HG03108 (cell line): ENCODE data around the gene PCSK6.
"Not testable (repeated sequence)": the region's sequence is repeated elsewhere in the genome, so short reads cannot be mapped to it uniquely, and the experiment has no call there.

Source experiments
- ATAC-seq: cut with Tn5 transposase; IDR thresholded peaks from one replicate; pipeline ENCODE4 v1.9.1; 2021; ENCODE audit warnings: moderate library complexity; ENCODE audit not compliant: unreplicated experiment

Gene PCSK6

DNA sequence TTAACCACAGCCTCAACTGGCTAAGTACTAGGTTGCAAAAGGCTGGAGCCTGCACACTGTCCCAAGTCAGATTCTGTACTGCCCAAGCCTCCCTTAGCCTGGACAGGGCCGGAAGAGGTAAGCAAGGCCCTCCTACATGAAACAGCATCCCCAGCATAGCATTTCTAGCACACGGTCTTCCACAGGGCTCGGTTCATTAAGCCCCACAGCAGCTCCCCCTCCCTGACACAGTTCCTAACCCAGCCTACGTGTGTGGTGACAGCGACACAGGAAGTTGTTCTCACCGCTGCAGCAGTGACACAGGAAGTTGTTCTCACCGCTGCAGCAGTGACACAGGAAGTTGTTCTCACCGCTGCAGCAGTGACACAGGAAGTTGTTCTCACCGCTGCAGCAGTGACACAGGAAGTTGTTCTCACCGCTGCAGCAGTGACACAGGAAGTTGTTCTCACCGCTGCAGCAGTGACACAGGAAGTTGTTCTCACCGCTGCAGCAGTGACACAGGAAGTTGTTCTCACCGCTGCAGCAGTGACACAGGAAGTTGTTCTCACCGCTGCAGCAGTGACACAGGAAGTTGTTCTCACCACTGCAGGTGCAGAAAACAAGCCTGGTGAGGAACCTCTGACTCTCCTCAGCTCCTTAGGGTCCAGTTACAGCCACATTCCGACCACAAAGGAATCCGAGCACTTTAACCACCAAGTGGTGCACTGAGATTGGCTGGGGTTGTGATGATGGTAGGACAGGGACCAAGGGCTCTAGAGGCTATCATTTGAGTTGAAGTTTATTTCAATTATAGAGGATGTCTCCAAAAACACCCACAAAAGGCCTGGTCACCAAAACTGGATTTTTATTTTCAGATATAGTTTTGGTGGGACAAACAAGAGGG, 155.4 kb downstream of the PCSK6 start:
- ATAC-seq: not testable (repeated sequence)

DNA sequence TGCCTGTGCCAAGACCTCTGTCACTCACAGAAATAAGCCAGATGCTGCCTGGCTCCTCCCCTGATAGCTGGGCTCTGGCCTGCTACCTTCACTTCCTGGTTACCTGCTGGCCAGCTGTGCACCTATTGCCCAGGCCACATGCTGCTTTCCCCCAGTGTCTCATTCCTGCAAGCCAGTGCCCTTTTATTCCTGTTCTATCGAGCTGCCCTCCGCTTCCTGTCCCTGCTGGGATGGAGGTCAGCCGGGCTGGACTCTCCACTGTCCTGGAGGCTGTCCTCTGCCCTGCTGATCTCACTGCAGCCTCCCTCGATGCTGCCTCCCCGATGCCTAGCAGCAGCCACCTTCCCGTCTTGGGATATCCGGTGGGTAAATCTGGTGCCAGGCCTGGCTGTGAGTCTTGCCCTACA, 157.4 kb downstream of the PCSK6 start:
- no peak for ATAC-seq

DNA sequence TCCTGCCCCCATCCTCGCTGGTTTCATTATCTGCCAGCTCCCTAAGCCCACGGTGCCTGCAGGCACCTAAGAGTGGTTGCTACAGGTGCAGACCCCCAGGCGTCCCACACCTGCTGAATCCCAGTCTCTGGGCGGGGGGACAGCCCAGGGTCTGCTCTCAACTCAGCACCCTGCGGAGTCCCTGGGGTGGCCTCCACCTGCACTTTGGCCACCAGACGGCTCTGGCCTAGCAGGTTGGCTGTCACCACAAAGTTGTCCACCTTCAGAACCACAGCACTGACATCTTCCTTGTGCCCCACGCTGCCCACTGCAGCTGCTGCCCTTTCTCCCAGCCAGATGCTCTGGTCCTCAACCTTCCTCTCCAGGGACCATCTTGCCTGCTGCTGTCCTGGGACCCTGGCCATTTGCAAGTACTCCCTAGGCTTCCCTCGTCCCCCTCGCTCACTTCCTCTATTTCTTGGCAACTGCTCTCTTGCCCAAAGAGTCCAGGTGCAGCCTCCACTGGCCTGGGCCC, 159.6 kb downstream of the PCSK6 start:
- ATAC-seq: no peak

DNA sequence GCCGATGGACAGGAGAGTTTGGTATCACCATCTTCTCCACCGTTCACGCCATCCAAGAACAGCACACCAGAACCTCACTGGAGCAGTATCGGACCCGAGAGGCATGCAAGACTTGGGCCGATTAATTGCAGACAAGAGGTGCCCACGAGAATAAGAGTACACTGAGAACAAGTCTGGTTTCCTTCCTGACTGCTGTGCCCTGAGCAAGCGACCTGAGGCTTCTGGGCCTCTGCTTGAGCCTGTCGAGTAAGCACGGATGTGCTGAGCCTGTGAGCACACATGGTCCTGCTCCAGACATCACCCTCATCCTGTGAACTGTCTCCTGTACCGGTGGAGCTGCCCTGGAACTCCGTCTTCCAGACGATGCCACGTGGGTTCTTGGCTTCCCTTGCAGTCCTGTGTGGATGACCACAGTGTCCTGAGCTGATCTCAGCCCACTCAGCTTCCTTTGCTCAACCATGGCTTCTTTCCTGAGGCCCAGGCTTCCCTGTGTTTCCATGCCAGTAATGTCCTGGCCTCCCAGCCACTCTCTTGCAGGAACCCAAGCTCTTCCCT, 160.1 kb downstream of the PCSK6 start:
- ATAC-seq: no peak

DNA sequence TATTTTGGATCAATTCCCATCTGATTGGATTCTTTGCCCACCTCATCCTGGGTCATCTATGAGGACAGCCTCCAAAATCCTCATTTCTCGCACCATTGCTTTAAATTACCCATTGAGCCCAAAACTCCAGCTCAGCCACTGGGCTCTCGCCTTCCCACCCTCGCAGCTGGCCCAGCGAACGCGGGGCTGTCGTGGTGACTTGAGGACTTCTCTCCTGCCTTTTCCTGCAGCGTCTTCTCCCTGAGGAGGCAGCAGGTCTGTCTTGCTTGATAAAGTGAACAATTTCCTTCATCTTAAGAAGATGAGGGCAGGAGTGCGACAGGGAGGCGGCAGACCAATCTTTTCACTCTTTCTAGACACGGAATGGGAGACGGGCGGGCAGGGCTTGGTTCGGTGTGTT, 161.5 kb downstream of the PCSK6 start:
- ATAC-seq: no peak

DNA sequence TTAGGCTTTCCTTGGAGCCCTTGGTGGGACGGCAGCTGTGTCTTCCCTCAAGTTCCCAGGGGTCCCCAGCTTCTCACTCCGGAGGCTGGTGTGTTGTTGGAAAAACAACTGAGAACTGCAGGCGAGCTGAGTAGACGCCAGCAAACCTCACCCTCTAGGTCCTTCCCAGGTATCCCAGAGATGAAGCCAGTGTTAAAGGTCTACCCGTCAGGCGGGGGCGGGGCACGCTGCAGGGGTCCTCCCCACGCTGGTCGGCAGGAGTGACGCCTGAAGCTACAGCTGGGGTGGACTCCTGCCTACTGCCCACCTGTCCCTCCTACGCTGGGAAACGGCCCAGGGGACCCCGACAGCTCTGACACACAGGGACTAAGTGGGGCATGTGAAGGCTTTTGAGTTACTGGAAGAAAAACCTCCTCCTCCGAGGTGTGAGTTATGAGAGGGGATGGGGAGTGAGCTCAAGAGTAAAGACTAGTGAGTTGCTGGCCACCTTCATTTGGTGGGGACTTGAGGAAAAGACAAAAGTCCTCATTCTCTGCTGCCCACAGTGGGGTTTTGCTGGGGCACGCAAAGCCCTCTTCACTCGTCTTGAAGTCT, 162.3 kb downstream of the PCSK6 start:
- ATAC-seq: no peak

DNA sequence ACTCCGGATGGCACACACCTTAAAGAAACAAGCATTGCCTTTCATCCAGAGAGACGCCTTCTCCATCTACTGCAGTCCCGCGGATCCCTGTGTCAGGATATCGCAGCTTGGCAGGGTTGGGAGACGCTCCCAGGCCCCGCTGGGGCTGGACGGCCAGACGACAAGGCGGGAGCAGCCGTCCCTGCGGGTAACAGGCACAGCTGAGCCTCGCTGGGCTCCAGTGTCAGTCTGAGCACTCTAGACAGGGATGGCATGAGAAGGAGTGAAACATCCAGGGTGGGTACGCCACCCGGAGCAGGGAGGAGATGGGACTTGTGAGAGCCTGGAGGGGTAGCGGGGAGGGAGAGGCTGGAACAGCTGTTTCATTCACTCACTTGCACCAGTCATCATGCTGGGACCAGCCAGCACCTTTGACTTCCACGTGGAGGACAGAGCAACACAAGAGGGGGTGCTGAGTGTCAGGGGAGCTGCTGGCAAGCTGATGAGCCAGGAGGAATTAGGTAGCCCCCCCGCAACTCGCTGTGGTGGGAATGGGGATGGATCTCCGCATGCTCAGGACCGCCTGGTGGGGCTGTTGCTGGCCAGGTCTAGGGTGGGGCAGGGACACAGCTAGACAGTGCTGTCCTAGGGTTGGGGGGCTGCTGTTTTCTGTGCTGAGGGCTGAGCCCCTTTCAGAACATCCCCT, 162.9 kb downstream of the PCSK6 start:
- no peak for ATAC-seq

DNA sequence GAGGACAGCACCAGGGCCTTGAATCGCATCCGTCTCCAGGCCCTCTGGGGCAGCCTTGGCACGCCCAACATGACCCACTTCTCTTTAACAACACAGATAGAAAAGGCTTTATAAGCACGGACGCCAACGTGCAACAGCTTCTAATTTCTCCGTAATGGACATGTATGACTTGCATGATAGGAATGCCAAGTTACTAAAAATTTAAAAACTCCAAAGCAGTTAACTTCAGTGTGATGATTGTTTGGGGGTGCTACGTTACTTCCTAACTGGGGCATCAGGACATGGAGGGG, 163.5 kb downstream of the PCSK6 start:
- no peak for ATAC-seq

DNA sequence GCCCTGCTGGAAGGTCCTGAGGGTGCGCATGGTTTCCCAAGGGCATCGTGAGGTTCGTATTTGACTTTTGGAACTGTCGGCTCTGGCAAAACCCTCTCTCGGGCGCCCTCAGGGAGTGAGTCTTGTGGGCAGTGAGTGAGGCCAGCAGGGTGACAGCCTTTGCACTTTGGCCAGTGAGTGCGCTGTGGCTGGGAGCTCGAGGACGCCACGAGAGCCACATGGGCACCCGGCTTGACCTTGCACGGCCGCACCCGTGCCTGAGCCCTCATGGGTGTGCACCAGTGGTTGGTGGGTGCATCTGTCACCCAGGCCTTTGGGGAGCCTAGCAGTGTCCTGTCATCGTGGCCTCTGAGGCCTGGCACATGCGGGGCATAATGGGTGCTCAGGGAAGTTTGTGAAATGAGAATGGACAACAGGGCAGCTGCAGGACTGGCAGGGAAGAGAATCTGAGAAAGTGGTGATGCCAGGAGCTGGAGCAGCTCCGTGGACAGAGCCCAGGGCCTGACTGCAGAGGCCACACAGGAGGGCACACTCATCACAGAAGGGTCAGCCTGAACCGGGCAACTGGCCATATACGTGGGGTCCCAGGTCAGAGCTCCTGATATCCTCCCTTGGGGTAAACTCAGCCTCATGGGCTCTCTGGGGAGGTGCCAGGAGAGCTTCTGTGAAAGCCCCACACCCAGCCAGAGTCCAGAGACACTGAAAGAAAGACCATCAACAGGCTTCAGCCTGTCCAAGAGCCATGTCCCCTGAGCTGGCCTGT, 164.1 kb downstream of the PCSK6 start:
- no peak for ATAC-seq

DNA sequence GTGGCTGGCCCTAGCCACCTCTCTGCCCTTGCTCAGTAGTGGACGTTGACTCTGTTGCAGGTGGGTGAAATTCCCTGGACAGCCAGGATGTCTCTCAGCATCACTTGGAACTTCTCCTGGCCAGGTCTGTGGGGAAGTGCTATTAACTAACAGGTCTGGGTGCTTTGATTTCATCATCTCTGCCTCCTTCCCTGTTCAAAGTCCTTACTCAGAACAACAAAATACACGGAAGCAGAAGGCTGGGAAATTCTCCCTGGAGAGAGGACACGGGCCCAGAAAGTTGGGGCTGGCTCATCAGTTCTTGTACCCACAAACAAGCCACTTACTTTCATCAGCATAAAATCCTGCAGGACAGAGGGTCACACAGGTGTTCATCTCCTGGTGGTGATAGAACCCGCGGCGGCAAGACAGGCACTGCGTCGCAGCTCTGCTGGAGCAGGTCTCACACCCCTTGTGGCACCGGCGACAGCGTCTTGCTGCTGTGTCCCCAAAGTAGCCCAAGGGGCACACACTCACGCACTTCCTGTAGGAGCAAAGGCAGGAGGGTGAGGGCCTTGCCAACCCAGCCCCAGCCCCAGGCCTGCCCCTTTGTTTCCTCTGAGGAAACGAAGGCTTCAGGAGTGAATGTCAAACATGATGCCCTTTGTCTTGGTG, 164.9 kb downstream of the PCSK6 start:
- ATAC-seq: no peak

DNA sequence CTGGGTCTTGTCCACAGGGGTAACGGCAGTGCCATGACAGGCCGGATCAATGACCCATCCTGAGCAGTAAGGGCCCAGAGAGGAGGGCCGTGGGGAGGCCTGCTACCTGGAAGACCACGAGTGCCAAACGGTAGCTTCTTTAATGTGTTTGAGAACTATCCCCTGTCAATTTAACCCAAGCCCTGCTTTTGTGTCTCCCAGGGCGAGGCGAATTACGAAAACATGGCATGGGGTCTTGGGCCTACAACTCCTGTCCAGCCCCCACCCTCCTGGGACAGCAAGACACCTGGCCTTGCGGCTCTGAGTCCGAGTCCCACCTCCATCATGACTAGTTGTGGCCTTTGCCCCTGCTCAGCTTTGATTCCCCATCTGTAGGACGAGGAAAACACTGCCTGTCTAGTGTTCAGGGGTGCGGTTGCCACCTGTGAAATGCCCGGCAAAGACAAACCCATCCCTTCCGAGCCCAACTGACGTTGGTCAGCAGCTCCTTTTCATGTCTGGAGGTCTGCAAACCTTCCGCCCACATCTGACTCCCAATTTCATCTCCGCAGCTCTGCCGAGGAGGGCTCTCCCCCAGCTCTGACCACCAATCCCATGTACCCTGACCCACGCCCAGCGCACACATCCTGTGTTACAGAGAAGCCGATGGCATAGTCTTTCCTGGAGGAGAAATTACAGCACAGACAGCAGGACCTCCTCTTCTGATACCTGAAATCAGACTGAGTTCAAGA, 165.5 kb downstream of the PCSK6 start:
- no peak for ATAC-seq

DNA sequence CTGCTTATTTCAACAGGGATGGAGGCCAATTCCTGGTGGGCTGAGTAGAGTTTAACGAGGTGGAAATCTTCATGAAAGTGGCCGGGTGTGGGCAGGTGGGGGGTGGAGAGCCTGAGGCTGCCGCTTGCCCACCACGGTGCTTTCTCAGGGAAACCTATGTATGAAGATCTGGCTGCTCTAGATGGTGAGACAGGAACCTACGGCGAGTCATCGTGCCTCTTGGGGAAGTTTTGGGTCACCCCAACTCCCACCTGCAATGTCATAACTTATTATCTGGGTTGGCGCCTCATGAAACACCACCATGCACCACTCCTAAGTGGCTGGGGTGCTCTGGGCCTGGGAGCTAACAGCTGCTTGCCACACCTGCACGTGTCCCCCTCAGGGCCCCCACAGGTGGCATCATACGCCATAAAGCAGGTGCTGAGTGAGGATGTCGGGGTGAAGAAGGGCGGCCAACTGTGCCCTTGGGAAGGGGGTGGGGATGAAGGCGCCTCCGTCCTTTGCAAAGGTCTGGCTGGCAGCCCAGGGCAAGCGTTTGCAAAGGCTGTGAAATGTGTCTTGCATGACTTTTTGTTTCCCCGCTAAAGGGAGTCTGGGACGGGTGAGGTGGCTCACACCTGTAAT, 166.5 kb downstream of the PCSK6 start:
- ATAC-seq: no peak

DNA sequence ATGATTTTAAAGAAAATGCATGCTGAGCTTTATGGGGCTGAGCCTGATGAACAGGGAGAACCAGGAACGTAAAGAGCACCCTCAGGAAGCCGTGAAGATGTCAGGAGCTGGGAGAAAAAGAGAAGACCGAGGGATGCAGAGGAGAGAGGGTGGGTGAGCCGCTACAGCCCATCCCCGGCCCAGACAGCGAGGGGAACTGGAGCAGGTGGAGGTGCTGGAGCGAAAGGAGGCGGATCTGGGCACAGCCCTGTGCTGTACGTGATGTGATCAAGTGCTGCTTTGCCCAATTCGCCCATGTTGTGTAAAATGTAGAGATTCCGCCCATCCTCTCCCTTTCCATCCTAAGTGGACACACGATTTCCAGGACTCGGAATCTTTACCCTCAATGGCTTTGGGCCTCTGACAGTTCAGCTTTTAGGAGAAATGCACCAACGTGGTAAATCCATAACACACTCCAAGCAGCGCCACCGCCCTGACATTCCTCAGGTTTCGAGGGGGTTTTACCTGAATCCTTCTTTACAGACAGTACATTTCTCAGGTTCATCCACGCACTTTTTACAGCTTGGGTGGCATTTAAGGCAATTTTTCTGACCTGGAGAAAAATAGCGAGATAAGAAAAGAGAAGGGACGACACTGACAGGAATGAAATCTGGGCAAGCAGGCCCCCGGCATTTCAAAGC, 167.4 kb downstream of the PCSK6 start:
- ATAC-seq: no peak

DNA sequence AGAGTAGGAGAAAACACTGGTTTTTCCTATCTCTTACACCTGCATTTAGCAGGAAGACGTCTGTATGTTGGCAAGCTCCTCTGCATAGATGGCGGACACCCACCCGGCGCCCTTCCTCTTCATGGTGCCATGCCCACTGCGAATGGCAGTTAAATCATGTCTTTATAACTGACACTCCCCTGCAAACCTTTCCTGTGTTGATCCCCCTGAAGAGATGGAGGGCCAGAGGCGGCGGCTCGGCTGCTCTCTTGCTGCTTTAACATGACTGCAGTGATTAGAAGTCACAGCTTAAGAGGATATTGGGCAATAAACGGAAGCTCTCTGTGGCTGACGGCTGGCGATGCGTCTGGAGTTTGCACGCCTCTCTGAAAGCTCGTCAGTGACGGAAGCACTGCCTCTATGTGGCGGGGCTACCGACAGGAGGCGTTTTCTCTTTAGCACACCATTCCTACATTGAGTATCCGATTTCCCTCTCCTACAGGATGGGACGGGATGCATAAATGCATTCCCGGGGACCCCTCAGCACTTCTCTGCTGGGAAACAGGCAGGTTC, 168.9 kb downstream of the PCSK6 start:
- ATAC-seq: no peak

DNA sequence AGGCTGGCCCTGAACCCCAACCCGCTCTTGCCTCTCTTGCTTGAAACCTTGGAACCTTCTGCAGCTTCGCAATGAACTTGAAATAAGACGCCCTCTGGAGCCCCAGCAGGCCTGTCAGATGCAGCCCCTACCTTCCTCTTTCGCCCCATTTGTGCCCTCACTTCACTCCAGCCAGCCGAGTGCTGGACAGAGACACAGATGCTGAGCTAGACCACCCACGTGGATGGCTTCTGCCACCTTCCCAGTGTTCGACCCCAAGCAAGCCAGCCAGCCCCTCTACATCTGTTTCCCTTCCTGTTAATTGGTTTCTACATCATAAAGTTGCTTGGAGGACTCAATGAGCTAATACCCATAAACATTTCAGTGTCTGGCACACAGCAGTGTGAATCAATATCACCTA, 170.7 kb downstream of the PCSK6 start:
- ATAC-seq: no peak

DNA sequence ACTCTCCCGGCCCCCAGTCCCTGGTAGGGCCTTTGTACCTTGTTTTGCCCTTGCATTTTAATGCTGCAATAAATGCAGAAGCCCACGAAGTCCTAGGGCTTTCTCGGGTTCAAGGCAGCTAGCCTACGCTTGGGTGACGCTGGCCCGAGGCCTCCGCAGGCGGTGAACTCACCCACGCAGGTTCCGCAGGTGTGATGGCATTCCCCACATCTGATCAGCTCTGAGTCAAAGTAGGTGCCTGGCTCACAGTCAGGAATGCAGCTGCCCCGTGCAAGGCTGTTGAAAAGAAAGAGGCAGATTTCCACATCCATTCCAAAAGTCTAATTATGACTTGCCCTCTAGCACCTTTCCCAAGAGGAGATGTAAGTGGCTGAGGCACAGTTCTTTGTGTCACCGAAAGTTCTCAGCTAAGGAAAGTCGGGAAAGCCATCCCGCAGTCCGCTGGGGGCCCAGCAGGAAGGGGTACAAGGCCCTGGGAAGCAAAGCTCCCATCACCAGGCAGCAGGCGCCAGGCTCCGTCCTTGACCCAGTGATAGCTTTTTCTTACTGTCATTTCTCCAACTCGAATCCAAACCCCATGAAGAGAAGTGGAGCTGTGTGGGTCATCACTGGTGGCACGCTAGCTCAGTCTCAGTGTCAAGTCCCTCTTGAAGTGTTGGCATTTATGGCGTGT, 171.2 kb downstream of the PCSK6 start:
- no peak for ATAC-seq

DNA sequence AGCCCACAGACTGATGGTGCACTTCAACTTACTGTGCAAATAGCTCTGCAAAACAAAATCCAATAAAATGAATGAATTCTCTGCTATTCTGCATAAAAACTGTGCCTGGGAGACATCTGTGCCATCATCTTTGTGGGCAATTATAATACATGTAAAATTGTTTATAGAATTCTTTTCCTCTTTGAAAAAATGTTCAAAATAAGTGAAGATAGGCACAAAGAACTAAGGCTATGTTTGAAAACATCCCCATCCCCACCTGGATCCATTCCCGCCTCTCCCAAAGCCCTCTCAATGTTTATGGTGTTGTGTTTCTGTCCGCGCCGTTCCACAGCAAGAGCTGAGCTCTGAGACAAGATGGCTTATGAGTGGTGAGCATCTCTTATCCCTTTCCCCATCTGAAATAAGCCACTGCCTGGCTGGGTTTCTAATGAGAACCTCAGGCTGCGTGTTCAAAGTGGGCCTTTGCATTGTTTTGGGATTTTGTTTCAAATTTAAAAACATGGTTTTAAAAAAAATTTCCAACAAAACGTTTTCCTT, 172.1 kb downstream of the PCSK6 start:
- no peak for ATAC-seq

DNA sequence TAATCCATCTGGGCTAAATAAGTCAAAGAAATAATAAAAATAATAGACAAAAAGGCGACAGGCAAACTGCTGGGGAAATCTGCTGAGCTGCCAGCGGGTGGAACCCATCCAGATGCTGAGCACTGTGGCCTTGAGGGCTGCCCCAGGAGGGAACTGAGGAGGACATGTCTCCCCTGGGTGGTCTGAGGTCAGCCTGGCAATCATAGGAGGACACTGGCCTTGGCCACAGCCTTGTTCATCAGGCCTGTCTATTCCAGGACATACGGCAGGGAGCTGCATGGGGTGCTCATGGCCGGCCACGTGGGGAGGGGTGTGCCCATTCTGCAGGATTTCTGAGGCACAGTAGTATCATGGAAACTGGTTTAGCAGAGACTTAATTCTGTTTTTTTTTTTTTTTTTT, 173.0 kb downstream of the PCSK6 start:
- ATAC-seq: no peak
